SK-N-SH (cell line): ENCODE data around the gene PFKP. TPM values are rescaled to one million over a fixed set of nuclear protein-coding genes. Genes with fewer than 3 reads are reported as not detected.

Source experiments
- CTCF ChIA-PET: fragments of 300-600, 350-600 bp; formaldehyde crosslinking; extraction: SDS; loops from one replicate; lab custom pipeline; 2021; lab: Yijun Ruan, JAX
- POLR2A ChIA-PET: fragments of 350-600 bp; sonication (Branson Sonifier 250); formaldehyde crosslinking; extraction: SDS; loops from one replicate; lab custom pipeline; 2020; ENCODE audit warnings: antibody characterized with exemption, inconsistent platforms; lab: Yijun Ruan, JAX
- DNase-seq: peaks from one replicate; pipeline ENCODE4 v3.0.0; 2012
- H2AFZ ChIP-seq: fragments of 200-600 bp; sonication (generic); 2 replicates; pipeline ENCODE4 v1.8.1; 2016; ENCODE audit warnings: antibody characterized with exemption, mild to moderate bottlenecking, low read depth
- H3F3A ChIP-seq: fragments of 200-600 bp; sonication (generic); replicated peaks from 2 replicates; pipeline ENCODE3; 2016; ENCODE audit warnings: antibody characterized with exemption, mild to moderate bottlenecking; ENCODE audit not compliant: insufficient read depth
- H3K27ac ChIP-seq, 2 experiments: fragments of 200-500 bp in 1 of 2; fragments of 200-600 bp in 1 of 2; sonication (Bioruptor generic) in 1 of 2; sonication (generic), shearing (Covaris generic) in 1 of 2; 2 replicates each; pipeline versions ENCODE4 v1.5.1 to v1.6.1; 2014 to 2016; ENCODE audit warnings: low read depth in 2 of 2, inconsistent platforms in 1 of 2, low read length in 1 of 2, mild to moderate bottlenecking in 1 of 2, mixed read lengths in 1 of 2
- H3K27me3 ChIP-seq: fragments of 200-600 bp; sonication (generic), shearing (Covaris generic); 2 replicates; pipeline ENCODE4 v1.6.1; 2016; ENCODE audit warnings: mixed run types; ENCODE audit not compliant: insufficient read depth
- H3K36me3 ChIP-seq, 2 experiments: fragments of 200-500 bp in 1 of 2; fragments of 200-600 bp in 1 of 2; sonication (Bioruptor generic) in 1 of 2; sonication (generic) in 1 of 2; replicated peaks in 1 of 2; 2 replicates each; pipeline versions ENCODE3 to v1.5.1; 2014 to 2016; ENCODE audit warnings: low read length in 1 of 2, mild to moderate bottlenecking in 1 of 2; ENCODE audit not compliant: insufficient read depth in 2 of 2, control insufficient read depth in 1 of 2
- H3K4me1 ChIP-seq, 2 experiments: fragments of 200-500 bp in 1 of 2; fragments of 200-600 bp in 1 of 2; sonication (Bioruptor generic) in 1 of 2; sonication (generic), shearing (Covaris generic) in 1 of 2; 2 replicates each; pipeline versions ENCODE4 v1.5.1 to v1.6.1; 2014 to 2016; ENCODE audit warnings: low read depth in 1 of 2, low read length in 1 of 2, mixed run types in 1 of 2; ENCODE audit not compliant: insufficient read depth in 2 of 2, control insufficient read depth in 1 of 2
- H3K4me2 ChIP-seq: fragments of 200-600 bp; sonication (generic), shearing (Covaris generic); 2 replicates; pipeline ENCODE4 v1.6.1; 2017; ENCODE audit warnings: mixed run types
- H3K4me3 ChIP-seq, 2 experiments: fragments of 200-500 bp in 1 of 2; fragments of 200-600 bp in 1 of 2; sonication (Bioruptor generic) in 1 of 2; sonication (generic), shearing (Covaris generic) in 1 of 2; 2 replicates each; pipeline versions ENCODE4 v1.5.1 to v1.8.1; 2014 to 2016; ENCODE audit warnings: low read depth in 2 of 2, inconsistent platforms in 1 of 2, low read length in 1 of 2, mild to moderate bottlenecking in 1 of 2, mixed read lengths in 1 of 2, moderate library complexity in 1 of 2
- H3K79me2 ChIP-seq: fragments of 200-600 bp; sonication (generic); 2 replicates; pipeline ENCODE4 v1.8.1; 2017; ENCODE audit warnings: mild to moderate bottlenecking; ENCODE audit not compliant: insufficient read depth
- H3K9ac ChIP-seq: fragments of 200-600 bp; sonication (generic); 2 replicates; pipeline ENCODE4 v1.6.1; 2017; ENCODE audit warnings: mixed run types
- H3K9me2 ChIP-seq: fragments of 200-600 bp; sonication (generic); 2 replicates; pipeline ENCODE4 v1.6.1; 2017; ENCODE audit warnings: mixed run types
- H3K9me3 ChIP-seq: fragments of 200-600 bp; sonication (generic); 2 replicates; pipeline ENCODE4 v1.6.1; 2017; ENCODE audit warnings: mixed run types, mild to moderate bottlenecking, moderate library complexity
- H4K20me1 ChIP-seq: fragments of 200-600 bp; sonication (generic); 2 replicates; pipeline ENCODE4 v1.6.1; 2017; ENCODE audit warnings: mild to moderate bottlenecking, mixed run types; ENCODE audit not compliant: insufficient read depth
- CHD2 ChIP-seq: fragments of 150-350 bp; IDR thresholded peaks from 2 replicates; pipeline ENCODE4 v1.6.1; 2018; ENCODE audit warnings: low read length; ENCODE audit not compliant: partially characterized antibody
- ELF1 ChIP-seq: IDR thresholded peaks from 2 replicates; pipeline ENCODE4 v1.4.0; 2012
- FOXM1 ChIP-seq: IDR thresholded peaks from 2 replicates; pipeline ENCODE4 v1.4.0; 2012; ENCODE audit warnings: low read depth, mild to moderate bottlenecking
- IRF3 ChIP-seq: fragments of 150-350 bp; IDR thresholded peaks from 2 replicates; pipeline ENCODE4 v1.6.1; 2016; ENCODE audit warnings: mild to moderate bottlenecking, low read depth, low read length
- NRF1 ChIP-seq: IDR thresholded peaks from 2 replicates; pipeline ENCODE4 v1.6.1; 2012; ENCODE audit warnings: low read depth, mild to moderate bottlenecking, low read length
- RCOR1 ChIP-seq: fragments of 150-350 bp; IDR thresholded peaks from 2 replicates; pipeline ENCODE4 v1.6.1; 2017; ENCODE audit warnings: antibody characterized with exemption, low read length
- RFX5 ChIP-seq: IDR thresholded peaks from 2 replicates; pipeline ENCODE4 v1.6.1; 2012; ENCODE audit warnings: mild to moderate bottlenecking, improper control_type of control experiment, low read length
- SIN3A ChIP-seq: IDR thresholded peaks from 2 replicates; pipeline ENCODE4 v1.6.1; 2012; ENCODE audit warnings: low read depth, mild to moderate bottlenecking, low read length, moderate library complexity, borderline replicate concordance
- SMC3 ChIP-seq: IDR thresholded peaks from 2 replicates; pipeline ENCODE4 v1.6.1; 2012; ENCODE audit warnings: low read depth, low read length, improper control_type of control experiment
- TEAD4 ChIP-seq: IDR thresholded peaks from 2 replicates; pipeline ENCODE4 v1.4.0; 2012; ENCODE audit warnings: mild to moderate bottlenecking, borderline replicate concordance; ENCODE audit not compliant: insufficient read depth
- USF1 ChIP-seq: IDR thresholded peaks from 2 replicates; pipeline ENCODE4 v1.4.0; 2012; ENCODE audit warnings: low read depth, borderline replicate concordance
- YY1 ChIP-seq: IDR thresholded peaks from 2 replicates; pipeline ENCODE4 v1.4.0; 2012; ENCODE audit warnings: low read depth, mild to moderate bottlenecking
- WGBS: methylation state at CpG from one replicate; pipeline ENCODE4 v1.1.6; 2017; ENCODE audit warnings: low lambda C conversion rate; 5-methylcytosine and 5-hydroxymethylcytosine counted together
- polyA plus RNA-seq, 3 experiments: library from polyadenylated mRNA; depleted of rRNA; stranded (reverse); fragments of >200 nt; gene quantifications; 2 replicates each; pipeline ENCODE4 v1.2.3, GENCODE V29; 2012
- TF ChIP-seq, protein P1 (sequence below): IDR thresholded peaks from 2 replicates; pipeline ENCODE4; 2012
- TF ChIP-seq, protein P2 (sequence below): IDR thresholded peaks from 2 replicates; pipeline ENCODE4 v1.4.0; 2012; ENCODE audit warnings: low read depth
- TF ChIP-seq, protein P3 (sequence below): fragments of 150-350 bp; IDR thresholded peaks from 2 replicates; pipeline ENCODE4 v1.6.1; 2017; ENCODE audit warnings: antibody characterized with exemption, low read length, low read depth, borderline replicate concordance

PFKP gene
- polyA plus RNA-seq, 1 of the 3 experiments (the other 2 are of a cell fraction) = 175 TPM

DNA sequence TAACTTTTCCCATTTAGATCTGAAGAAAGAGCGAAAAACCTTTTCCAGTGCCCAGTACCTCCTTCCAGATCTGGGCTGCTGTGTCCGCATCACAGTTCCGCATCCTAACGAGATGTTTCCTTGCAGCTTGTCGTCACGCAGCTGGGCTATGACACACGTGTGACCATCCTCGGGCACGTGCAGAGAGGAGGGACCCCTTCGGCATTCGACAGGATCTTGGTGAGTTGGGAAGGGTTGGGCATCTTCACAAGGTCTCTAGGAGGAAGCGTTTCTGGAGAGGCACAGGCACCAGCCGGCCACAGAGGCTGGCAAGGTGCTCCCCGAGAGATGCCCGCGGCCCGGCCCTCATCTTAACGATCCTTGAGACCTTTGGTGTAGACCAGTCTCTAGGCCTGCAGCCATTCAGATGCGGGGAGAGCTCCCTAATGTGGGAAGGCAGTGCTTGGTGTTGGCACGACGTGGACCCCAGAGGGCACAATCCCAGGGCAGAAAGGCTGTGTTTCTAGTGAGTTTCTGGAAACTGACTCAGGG is 41.3 kb downstream of the PFKP start:
- Histone ChIP-seq H3K79me2 (peaks cover 57% of the 10 kb centered on the region), H3K4me2 (no peak overlapping the region), H3K27me3 (no peaks in the 10 kb centered on the region), H3K9me2 (no peaks in the 10 kb centered on the region), H3K9me3 (no peaks in the 10 kb centered on the region), H3K36me3 (peaks cover 58 to 65% of the 10 kb centered on the region in 2 experiments), H3K9ac (peak overlapping the region; percentile 73; the same call in 1 of the 2 replicates), H3K4me1 (peaks cover 6 to 12% of the 10 kb centered on the region in 2 experiments; a peak in 2 of 4 replicates), H3K4me3 (no peak overlapping the region), H3K27ac (peak overlapping the region in 1 of 2 experiments; percentile 97; a peak in 1 of 4 replicates), H4K20me1 (no peaks in the 10 kb centered on the region; the same call in 1 of the 2 replicates), H3F3A (peaks cover 35% of the 10 kb centered on the region), H2AFZ (no peak overlapping the region)
- ChIA-PET POLR2A (no interaction called here), CTCF (interaction anchor here (0.8 kb wide), 1 partner anchor 27 kb away, joined by 3 read pairs; no protein-coding TSS in a partner anchor)
- WGBS = 92% methylated on average over 14 of the region's 21 CpGs
- TF ChIP-seq SMC3 = no peak
- no peak for TF ChIP-seq FOXM1
- TF ChIP-seq, protein P1, sequence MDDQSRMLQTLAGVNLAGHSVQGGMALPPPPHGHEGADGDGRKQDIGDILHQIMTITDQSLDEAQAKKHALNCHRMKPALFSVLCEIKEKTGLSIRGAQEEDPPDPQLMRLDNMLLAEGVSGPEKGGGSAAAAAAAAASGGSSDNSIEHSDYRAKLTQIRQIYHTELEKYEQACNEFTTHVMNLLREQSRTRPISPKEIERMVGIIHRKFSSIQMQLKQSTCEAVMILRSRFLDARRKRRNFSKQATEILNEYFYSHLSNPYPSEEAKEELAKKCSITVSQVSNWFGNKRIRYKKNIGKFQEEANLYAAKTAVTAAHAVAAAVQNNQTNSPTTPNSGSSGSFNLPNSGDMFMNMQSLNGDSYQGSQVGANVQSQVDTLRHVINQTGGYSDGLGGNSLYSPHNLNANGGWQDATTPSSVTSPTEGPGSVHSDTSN = no peak
- no peak for TF ChIP-seq RFX5
- TF ChIP-seq RCOR1 = no peak
- TF ChIP-seq USF1 = no peak
- TF ChIP-seq, protein P2, sequence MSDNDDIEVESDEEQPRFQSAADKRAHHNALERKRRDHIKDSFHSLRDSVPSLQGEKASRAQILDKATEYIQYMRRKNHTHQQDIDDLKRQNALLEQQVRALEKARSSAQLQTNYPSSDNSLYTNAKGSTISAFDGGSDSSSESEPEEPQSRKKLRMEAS = no peak
- TF ChIP-seq TEAD4 = no peak
- TF ChIP-seq ELF1 = no peak
- TF ChIP-seq YY1 = no peak
- TF ChIP-seq, protein P3, sequence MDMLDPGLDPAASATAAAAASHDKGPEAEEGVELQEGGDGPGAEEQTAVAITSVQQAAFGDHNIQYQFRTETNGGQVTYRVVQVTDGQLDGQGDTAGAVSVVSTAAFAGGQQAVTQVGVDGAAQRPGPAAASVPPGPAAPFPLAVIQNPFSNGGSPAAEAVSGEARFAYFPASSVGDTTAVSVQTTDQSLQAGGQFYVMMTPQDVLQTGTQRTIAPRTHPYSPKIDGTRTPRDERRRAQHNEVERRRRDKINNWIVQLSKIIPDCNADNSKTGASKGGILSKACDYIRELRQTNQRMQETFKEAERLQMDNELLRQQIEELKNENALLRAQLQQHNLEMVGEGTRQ = no peak
- TF ChIP-seq CHD2 = no peak
- no peak for TF ChIP-seq SIN3A
- no peak for TF ChIP-seq NRF1
- TF ChIP-seq IRF3 = no peak
- DNase-seq = no peak
